Brain pericyte (primary cell): ENCODE data around the gene DNAAF9.

Source experiments
- DNase-seq: peaks from one replicate; pipeline ENCODE4 v3.0.0-alpha.2; 2012; ENCODE audit warnings: low read depth, low spot score

The DNAAF9 gene

DNA sequence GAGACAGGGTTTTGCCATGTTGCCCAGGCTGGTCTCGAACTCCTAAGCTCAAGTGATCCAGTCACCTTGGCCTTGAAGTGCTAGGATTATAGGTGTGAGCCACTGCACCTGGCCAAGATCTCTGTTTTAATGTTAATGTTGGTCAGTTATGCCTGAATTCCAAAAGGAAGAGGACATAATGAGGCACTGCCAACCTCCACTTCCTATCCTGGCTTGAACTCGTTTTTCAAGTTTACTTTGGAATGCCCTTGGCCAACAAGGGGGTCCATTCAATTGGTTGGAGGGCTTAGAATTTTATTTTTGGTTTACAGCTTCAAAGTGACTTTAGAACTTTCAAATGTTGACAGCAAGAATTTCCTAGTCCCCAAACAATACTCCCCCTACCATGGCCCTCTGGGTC lies 29.8 kb downstream of the DNAAF9 start:
- no peak for DNase-seq

DNA sequence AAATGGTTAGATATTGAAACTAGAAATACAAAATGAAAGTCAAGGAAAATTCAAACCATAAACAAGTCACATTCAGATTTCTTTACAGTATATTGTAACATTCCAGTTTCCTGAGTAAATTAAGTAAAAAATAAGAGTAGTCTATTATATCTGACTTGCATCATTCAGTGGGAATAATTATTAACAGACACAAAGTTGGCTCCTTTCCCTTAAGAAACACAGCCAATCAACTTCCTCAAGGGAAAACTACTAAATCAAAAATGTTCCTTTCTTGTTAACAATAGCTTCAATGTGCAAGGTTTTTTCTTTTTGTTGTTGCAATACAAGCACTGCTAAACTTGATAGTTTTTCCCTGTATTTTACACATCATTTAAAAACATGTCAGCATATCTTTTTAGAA lies 33.2 kb downstream of the DNAAF9 start:
- no peak for DNase-seq

DNA sequence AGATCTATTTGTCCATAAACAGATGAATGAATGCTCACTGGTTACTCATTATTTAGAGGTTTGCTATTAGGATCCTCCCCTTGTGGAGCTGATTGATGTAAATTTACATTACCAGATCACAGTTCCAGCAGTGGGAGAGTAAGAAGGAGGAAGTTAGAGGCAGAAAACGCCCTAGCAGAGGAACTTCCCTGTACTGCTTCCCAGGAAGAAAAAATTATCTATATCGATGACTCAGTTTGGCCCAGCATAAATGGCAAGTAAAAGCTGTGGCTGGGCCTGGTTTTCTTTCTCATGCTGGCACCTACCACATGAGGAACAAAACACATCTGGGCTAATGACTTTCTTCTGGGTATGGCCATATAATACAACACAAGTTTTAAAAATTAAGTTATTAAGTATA lies 35.7 kb downstream of the DNAAF9 start:
- DNase-seq: no peak

DNA sequence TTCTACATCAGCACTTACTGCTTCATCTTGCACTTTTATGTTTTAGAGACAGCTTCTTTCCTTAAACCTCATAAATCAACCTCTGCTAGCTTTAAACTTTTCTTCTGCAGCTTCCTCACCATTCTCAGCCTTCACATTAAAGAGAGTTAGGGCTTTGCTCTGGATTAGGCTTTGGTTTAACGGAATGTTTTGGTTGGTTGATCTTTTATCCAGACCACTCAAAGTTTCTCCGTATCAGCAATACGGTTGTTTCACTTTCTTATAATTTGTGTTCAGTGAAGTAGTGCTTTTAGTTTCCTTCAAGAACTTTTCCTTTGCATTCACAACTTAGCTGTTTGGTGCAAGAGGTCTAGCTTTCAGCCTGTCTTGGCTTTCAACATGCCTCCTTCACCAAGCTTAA lies 40.4 kb downstream of the DNAAF9 start:
- no peak for DNase-seq

DNA sequence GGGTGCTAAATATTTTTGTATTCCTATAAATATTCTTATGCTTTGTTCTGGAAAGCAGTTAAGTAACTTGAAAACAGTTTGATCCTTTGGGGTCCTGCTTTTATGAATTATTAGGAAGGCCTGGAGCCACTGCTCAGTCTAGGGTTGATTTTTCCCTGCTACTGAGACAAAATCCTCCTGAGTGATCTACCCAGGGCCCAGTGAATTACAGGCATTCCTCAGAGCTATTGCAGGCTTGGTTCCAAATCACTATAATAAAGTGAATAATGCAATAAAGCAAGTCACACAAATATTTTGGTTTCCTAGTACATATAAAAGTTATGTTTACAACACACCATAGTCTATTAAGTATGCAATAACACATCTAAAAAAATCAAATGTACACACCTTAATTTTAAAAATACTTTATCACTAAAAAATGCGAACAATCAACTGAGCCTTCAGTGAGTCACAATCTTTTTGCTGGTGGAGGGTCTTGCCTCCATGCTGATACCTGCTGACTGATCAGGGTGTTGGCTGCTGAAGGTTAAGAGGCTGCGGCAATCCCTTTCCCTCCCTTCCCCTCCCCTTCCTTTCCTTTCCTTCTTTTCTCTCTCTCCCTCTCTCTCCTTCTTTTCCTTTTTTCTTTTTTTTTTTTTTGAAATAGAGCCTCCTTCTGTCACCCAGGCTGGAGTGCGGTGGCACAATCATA lies 43.0 kb downstream of the DNAAF9 start:
- no peak for DNase-seq

DNA sequence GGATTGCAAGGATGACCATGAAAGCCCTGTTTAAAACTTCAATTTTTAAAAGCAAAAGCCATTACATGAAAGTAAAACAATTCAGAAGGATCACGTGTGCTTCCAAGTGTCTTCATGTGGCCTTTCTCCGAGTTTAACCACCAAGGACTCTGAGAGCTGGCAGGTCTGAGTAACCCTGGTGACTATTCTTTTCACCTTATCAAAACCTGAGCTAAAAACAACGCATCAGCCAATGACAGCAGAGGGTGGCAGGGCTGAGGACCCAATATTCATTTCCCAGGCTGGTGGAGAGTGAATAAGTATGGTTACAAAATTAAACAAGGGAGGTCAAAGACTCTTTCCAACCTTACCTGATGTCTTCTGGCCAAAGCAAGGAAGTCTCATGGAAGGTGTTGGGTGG lies 46.7 kb downstream of the DNAAF9 start:
- no peak for DNase-seq

DNA sequence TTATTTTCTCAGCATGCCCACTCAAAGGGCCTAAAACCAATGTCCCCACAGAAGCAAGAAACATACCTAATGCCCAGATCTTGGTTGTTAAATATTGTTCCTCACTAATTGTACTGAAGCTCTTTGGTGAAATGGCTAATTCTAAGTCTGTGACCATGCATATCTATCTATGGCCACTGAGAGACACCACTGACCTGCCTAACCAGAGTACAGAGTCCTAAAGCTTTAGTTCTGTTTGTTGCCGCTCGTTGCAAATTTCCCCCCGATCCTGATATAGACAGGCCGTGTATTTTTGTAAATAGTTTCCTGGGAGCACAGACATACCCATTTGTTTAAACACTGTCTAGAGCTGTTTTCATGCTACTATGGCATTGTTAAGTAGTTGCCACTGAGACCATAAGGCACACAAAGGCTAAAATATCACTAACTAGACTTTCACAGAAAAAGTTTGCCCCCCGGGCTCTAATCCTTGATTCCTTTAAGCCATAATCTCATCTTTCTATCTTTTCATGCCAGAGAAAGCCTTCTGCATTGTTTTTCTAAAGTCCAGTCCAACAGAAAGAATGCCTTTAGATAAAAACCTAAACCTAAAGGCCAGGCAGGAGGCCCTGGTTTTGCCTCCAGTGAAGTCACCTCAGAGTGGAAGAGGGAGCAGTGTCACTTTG lies 48.7 kb downstream of the DNAAF9 start:
- DNase-seq: no peak
